DND-41 (cell line): ENCODE measurements around the gene CRK.

Experiments
- EZH2 ChIP-seq: IDR thresholded peaks from 3 replicates; pipeline ENCODE4 v1.6.1; 2012; ENCODE audit warnings: borderline replicate concordance, low read depth, mild to moderate bottlenecking, moderate library complexity, low read length, inconsistent platforms; ENCODE audit not compliant: severe bottlenecking
- TF ChIP-seq, protein P1 (sequence below): IDR thresholded peaks from 2 replicates; pipeline ENCODE4 v1.5.1; 2012; ENCODE audit warnings: borderline replicate concordance, low read length, moderate library complexity, mild to moderate bottlenecking; ENCODE audit not compliant: poor library complexity, severe bottlenecking; ENCODE audit errors: extremely low read depth

GRCh38 chr17:1379930-1380313 lies 76.1 kb downstream of the CRK start:
- TF ChIP-seq, protein P1, sequence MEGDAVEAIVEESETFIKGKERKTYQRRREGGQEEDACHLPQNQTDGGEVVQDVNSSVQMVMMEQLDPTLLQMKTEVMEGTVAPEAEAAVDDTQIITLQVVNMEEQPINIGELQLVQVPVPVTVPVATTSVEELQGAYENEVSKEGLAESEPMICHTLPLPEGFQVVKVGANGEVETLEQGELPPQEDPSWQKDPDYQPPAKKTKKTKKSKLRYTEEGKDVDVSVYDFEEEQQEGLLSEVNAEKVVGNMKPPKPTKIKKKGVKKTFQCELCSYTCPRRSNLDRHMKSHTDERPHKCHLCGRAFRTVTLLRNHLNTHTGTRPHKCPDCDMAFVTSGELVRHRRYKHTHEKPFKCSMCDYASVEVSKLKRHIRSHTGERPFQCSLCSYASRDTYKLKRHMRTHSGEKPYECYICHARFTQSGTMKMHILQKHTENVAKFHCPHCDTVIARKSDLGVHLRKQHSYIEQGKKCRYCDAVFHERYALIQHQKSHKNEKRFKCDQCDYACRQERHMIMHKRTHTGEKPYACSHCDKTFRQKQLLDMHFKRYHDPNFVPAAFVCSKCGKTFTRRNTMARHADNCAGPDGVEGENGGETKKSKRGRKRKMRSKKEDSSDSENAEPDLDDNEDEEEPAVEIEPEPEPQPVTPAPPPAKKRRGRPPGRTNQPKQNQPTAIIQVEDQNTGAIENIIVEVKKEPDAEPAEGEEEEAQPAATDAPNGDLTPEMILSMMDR, result no peak
- no peak for TF ChIP-seq EZH2
